Motor neuron (in vitro differentiated cells): ENCODE data around the gene CDCA4. TPM values are rescaled to one million over a fixed set of nuclear protein-coding genes. Genes with fewer than 3 reads are reported as not detected.

Source experiments
- ATAC-seq, 8 experiments: fragments of 200-7000 bp; cut with Tn5 transposase; replicated peaks in 6 of 8; 2 replicates each; pipeline ENCODE4 v1.8.0; 2021; ENCODE audit warnings: mild to moderate bottlenecking in 8 of 8, moderate library complexity in 8 of 8
- H3K27ac ChIP-seq, 2 donors: fragments of 250-450 bp; sonication (Bioruptor Pico); 2 replicates each; pipeline ENCODE4 v1.9.0; 2021; ENCODE audit warnings: antibody characterized with exemption in 2 of 2, mild to moderate bottlenecking in 2 of 2, moderate library complexity in 1 of 2
- H3K4me1 ChIP-seq, 2 donors: fragments of 250-450 bp; sonication (Bioruptor Pico); replicated peaks in 1 of 2; 2 replicates each; pipeline ENCODE4 v1.6.1; 2021; ENCODE audit warnings: antibody characterized with exemption in 2 of 2, mild to moderate bottlenecking in 2 of 2, moderate library complexity in 1 of 2
- H3K4me3 ChIP-seq, 5 donors: fragments of 250-450 bp; sonication (Bioruptor Pico); 2 replicates each; pipeline ENCODE4 v1.9.0; 2021; ENCODE audit warnings: antibody characterized with exemption in 5 of 5, mild to moderate bottlenecking in 5 of 5, moderate library complexity in 4 of 5
- WGBS, 10 experiments: fragments of 450-650 bp; shearing (Covaris generic); methylation state at CpG; one replicate each; pipeline ENCODE4 v1.0.0; 2022; 5-methylcytosine and 5-hydroxymethylcytosine counted together
- in situ Hi-C, 9 experiments: fragments of 400-800 bp; cut with MboI; loops; one replicate each; pipeline ENCODE4 v1.15.0; 2021; ENCODE audit warnings: low sequenced_read_pairs in 9 of 9, low pct_unique_long_range_greater_than_20kb in 2 of 9; ENCODE audit not compliant: unreplicated experiment in 9 of 9
- total RNA-seq, 8 experiments: library from RNA; unstranded; fragments of 300-600 nt; gene quantifications; 2 replicates each; pipeline versions ENCODE4 v1.2.3 to v1.2.4, GENCODE V29; 2022

CDCA4 gene
- total RNA-seq, 8 experiments from 2014 or later = 4.9 to 27.0 (median 5.6) TPM

DNA sequence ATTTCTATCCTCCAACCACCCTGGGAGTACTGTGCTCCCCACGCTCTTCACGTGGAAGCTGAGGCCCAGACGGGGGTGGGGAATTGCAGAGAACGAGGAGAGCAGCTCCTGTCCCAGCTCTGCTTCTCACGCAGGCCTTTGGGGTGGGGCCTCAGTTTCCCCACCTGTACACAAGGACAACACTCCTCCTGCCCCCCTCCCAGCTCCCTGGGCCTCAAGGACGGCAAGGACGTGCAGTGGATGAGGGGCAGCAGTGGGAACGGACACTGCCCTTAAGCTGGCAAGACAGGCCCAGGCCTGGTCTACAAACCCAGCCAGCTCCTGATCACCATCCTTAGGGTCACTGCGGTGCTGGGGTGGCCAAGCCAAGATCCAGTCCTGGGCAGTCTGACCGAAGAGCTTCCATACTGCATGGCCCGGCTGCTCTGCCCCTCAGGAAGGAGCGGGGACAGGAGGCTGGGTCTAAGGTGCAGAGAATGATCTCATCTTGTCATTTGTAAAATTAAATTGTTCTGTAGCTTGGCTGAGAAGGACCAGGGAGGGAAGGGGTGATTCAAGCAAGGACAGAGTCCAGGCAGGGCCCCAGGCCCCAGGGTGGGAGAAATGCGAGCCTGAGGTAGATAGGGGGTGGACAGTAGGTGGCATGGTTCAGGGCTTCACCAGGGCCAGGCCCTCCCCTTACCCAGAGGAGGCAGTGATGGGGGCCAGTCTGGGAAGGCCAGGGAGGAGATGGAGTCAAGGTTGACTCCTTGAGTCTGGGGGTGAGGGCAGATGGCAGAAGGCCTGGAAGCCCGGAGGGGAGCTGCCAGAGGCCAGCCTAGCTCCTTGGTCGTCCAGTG, 36.6 kb downstream of the CDCA4 start:
- Histone ChIP-seq H3K4me1 (peaks cover 14% of the 10 kb centered on the region in 2 donors), H3K27ac (no peak overlapping the region), H3K4me3 (no peak overlapping the region)
- in situ Hi-C loops = no loop called here
- WGBS, 10 experiments = 60 to 100% (median 93%) methylated on average over 1 to 5 of the region's 15 CpGs; no CpG with 5 or more reads in 2 of the 10 experiments
- ATAC-seq = peak in 3 of 8 experiments; percentile 12 to 44 (median 37)

DNA sequence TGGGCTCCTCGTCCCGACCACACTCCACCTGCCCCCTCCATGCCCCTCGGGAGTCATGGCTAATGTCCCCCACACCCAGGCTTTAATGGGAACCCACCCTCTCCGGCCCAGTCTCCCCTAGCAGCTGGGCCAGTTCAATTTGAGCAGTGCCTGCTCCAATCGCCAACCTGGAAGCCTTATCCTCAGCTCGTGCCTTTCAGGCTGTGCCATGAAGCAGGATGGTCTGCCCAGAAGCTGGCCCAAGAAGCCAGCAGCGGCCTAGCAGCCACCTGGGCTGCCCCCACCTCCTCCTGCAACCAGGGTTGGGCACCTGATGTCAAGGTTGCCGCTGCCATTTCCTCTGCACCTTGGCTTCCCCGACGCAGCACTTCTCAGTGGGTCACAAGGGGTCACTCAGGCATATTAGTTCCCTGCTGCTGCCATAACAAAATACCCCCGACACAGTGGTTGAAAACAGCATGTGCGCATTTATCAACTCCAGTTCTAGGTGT, 37.6 kb downstream of the CDCA4 start:
- no peak for ATAC-seq
- Histone ChIP-seq H3K4me3 (no peak overlapping the region), H3K4me1 (peaks cover 14% of the 10 kb centered on the region in 2 donors), H3K27ac (no peak overlapping the region)
- WGBS, 10 experiments = 68 to 100% (median 80%) methylated on average over 1 to 3 of the region's 12 CpGs; no CpG with 5 or more reads in 5 of the 10 experiments
- in situ Hi-C loops = no loop called here

DNA sequence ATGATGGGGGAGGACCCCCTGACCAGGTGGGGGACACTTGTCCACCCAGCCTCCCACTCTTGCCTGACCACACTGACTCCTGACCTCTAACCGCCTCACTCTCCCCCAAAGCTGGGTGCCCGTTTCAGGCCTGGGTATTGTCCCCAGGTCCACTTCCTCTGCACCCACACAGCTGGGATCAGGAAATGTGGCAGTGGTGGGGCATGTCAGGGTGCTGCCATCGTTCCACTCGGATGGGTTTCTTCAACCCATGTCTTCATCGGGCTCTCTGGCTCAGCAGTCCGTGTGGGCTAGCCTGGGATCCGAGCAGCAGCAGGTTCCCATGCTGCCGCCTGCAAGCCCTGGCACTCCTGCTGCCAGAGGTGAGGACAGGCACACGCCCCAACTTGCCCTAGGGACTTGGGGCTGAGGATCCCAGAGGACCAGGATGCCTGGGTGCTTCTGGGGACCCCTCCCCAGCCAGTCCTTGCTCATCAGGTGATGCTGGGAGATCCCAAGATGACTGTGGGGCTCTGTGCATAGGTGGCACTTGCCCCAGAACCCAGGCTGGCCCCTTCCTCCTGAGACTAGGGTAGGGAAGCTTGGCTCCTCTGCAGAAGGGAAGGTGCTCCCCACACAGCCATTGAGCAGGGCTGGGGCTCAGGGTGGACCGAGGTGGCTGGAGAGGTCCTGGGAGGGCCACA, 38.2 kb downstream of the CDCA4 start:
- in situ Hi-C loops = no loop called here
- no peak overlapping the region for H3K27ac ChIP-seq
- H3K4me3 ChIP-seq = no peak overlapping the region
- no peak for ATAC-seq
- 60 to 73% (median 66%) methylated on average over 1 to 5 of the region's 10 CpGs; no CpG with 5 or more reads in 6 of the 10 experiments for WGBS, 10 experiments
- peaks cover 10 to 14% of the 10 kb centered on the region in 2 donors for H3K4me1 ChIP-seq

DNA sequence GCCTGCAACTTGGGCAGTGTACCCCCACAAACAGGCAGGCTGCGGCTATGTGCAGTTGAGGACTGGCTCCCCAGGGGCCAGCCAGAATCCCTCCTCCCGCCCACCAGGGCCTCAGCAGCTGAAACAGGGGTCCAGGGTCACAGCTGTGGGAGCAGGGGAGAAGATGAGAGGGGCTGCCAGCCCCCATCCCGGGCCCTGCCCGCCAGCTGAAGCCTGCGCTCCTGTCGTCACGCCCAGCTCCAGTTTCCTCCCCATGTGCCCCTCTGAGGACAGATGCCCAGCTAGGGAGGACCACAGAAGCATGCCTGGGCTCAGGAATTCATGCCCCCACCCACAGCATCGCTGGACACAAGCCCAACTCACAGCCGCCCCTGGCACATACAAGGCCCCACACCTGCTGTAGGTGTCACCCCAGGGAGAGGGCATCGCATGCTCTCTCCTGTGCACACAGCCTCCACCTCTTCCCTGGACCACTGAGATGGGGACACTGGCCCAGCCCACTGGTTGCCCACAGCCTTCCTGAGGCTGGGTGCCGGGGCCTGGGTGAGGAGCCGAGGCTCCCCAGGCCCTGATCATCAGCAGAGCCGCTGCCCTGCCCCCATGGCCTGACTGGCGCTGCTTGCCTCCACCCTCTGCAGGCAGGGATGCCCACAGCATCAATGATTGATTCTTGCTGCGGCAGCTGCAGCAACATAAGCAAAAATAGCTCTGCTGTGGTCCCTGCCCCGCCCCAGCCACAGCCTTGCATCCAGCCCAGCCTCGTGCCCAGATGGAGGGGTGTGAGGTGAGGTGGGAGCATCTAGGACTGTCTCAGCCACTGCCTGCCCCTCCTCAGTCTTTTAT, 39.0 kb downstream of the CDCA4 start:
- 31 to 81% (median 56%) methylated on average over 1 to 3 of the region's 17 CpGs; no CpG with 5 or more reads in 6 of the 10 experiments for WGBS, 10 experiments
- Histone ChIP-seq H3K4me1 (peaks cover 14 to 18% of the 10 kb centered on the region in 2 donors), H3K4me3 (no peak overlapping the region), H3K27ac (no peak overlapping the region)
- no peak for ATAC-seq
- in situ Hi-C loops = no loop called here

DNA sequence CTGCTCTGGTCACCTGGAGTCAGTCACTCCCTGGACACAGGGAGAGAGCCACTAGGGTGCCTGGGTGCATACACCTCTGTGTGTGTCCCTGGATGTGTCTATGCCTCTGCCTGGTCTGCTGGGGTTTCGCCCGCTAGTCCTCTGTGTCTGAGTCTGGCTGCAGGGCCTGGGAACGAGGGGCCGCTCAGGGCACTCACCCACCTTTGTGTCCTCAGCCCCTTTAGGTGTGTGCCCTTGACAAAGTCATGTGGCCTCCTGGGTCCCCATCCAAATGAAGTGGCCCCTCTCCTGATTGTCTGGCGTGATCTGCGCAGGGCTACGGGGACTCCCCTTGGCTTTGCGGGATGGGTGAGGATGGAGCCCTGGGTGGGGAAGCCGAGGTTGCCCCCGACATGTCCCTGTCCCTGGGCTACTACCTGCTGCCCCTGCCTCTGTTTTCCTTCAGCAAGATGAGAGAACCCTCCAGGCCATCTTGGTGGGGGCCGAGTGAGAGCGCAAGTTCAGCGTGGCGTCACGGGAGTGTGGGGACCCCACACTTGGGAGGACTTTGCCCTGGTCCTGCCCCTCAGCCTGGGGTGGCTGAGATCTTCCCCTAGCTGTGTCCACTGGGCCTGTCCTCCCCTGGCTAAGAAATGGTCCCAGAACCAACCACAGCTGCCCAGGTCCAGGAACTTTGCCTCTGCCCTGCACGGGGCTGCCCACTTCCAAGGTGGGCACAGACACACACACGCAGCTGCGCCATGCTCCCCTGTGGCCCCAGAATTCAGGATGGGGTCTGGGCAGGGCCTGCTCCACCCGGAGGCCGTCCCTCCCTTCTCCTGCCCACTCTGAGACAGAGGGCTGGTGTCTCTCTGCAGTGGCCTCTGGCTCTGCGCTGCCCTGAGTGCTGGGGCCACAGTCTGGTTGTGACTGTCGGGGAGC, 40.0 kb downstream of the CDCA4 start:
- Histone ChIP-seq H3K4me3 (no peak overlapping the region), H3K27ac (no peak overlapping the region), H3K4me1 (peaks cover 12 to 17% of the 10 kb centered on the region in 2 donors)
- WGBS, 10 experiments = 42 to 100% (median 100%) methylated on average over 1 to 3 of the region's 22 CpGs; no CpG with 5 or more reads in 5 of the 10 experiments
- in situ Hi-C loops = no loop called here
- no peak for ATAC-seq

DNA sequence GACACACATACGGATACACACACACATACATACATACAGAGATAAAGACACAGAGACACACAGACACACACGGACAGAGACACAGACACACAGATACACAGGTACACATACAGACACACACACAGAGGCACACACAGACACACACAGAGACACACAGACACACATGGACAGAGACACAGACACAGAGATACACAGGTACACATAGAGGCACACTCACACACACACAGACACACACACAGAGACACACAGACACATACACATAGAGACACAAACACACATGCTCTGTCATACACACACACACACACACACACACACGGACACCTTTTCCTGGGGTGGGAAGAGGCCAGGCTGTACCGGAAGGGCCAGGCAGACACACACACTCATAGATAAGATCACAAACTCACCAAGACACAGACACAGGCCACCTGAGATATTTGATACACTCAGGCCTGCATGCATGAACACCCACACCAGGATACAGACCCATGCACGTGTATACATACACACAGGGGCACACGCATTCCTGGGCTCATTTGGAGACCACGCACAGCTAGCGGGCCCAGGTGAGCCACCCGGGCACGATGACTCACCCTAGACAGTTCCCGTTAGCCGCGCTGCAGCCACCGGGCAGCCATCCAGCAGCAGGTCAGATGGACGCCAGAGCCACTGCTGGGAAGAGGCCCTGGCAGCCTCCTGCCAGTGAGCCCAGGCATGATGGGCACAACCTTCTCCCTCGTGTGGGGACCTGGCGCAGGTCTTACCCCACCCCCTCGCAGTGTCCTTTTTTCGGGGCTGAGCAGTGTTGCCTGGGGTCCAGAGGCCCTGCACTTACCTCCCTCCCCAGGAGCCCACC, 40.9 kb downstream of the CDCA4 start:
- no peak for ATAC-seq
- 45 to 93% (median 60%) methylated on average over 1 to 3 of the region's 19 CpGs; no CpG with 5 or more reads in 3 of the 10 experiments for WGBS, 10 experiments
- H3K27ac ChIP-seq = no peak overlapping the region
- no peak overlapping the region for H3K4me3 ChIP-seq
- peaks cover 9 to 19% of the 10 kb centered on the region in 2 donors for H3K4me1 ChIP-seq
- in situ Hi-C loops = loop anchor here in 2 of 9 experiments (10.0 kb wide), 1 partner anchor 65 kb away; no protein-coding TSS in a partner anchor

DNA sequence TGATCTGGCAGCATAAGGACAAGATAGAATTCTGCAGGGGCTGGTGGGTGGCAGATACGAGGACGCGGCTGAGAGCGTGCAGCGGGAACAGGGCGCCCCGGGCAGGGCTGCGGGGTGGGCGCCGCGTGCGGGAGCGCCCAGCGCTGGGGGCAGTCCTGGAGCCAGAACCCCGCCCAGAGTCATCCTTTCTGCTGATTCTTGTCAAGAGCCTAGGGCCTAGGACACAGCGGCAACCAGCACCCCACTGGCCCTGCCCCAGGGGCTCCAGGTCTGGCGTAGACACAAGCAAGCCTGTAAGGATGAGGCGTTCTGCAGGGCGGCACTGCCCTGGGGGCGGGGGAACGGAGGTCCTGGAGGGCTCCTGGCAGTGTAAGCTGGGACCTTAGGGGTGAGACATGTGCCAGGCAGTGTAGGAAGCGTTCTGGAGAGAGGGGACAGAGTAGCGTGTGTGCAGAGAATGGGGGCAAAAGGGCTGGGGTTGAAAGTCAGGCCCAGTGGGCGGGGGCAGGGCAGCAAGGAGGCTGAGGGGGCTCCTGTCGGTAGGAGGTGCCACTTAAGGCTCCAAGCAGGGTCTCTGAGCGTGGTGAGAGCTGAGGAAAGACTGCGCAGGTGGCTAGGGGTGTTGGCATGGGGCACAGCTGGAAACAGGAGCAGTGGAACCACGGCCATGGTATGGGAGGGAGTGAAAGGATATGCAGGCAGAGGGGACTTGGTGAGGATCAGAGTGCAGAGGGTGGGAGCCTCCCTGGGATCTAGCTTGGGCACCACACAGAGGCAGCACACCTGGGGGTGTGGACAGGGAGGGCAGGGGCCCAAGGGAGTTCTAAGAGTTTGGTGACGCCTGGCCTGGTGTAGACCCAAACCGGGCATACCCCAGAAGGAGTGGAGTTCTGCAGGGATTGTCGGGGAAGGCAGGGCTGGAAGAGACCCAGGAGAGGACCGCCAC, 41.9 kb downstream of the CDCA4 start:
- ATAC-seq = peak in 6 of 8 experiments; percentile 1 to 29 (median 24)
- in situ Hi-C loops = loop anchor here in 2 of 9 experiments (10.0 kb wide), 1 partner anchor 66 kb away; no protein-coding TSS in a partner anchor
- H3K4me3 ChIP-seq = peak overlapping the region; percentile 36 to 49 (median 40)
- H3K27ac ChIP-seq = no peak overlapping the region
- 0 to 100% (median 70%) methylated on average over 1 to 4 of the region's 32 CpGs; no CpG with 5 or more reads in 5 of the 10 experiments for WGBS, 10 experiments
- H3K4me1 ChIP-seq = peaks cover 8 to 20% of the 10 kb centered on the region in 2 donors

DNA sequence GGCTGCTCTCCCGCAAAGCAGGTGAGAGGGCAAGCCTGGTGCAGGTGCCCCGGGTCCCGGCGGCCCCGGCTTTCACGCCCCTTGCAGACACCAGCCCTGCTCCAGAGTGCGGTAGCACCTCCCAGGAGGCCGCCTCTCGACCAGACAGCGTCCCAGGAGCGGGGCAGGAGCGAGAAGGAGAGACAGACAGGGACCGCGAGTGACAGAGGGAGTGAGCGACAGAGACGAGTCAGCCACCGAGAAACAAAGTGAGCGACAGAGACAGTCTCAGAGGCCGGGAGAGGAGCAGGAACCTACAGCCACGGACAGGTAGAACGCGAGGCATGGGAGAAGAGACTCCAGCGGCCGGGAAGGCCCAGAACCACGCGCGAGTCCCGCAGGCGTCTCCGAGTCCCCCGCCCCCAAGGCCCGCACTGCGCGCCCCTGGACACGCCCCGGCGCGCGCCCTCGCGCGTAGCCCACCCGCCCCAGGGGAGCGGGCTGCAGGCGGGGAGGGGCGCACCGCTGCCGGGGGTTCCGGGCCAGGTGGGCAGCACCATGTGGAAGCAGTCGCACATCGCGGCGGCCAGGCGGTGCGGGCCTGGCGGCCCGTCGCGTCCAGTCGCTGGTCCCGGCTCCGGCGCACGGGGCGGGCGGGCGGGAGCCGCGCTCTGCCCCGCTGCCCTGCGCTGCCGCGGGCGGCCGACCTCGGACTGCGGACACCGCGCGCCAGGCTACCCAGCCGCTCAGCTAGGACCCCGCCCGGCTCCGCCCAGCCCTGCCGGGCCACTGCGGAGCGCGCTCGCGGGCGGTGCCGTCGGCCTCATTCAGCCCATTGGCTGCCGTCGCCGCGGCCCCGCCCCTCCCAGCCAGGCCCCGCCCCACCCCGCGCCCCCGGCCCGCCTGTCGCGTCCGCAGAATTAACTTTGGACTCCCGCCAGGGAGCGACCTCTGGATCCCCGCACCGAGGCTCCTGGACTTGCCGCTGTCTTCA, 42.9 kb downstream of the CDCA4 start, which contains the start of gene AHNAK2:
AHNAK2 (minus strand) TSS at position 694 of the 973 bp plus-strand sequence; CDS start at position 557, 137 bp downstream.
- Histone ChIP-seq H3K4me3 (peak within 1 kb of the TSS; percentile 36 to 49 (median 40)), H3K4me1 (peaks cover 8 to 31% of the 10 kb centered on the region in 2 donors), H3K27ac (no peak within 1 kb of the TSS)
- 2 to 100% methylated on average over 1 to 7 of the region's 111 CpGs; no CpG with 5 or more reads in 8 of the 10 experiments for WGBS, 10 experiments
- peak; percentile 66 to 91 (median 86) for ATAC-seq
- in situ Hi-C loops = loop anchor here in 2 of 9 experiments (10.0 kb wide), 1 partner anchor 67 kb away; no protein-coding TSS in a partner anchor

DNA sequence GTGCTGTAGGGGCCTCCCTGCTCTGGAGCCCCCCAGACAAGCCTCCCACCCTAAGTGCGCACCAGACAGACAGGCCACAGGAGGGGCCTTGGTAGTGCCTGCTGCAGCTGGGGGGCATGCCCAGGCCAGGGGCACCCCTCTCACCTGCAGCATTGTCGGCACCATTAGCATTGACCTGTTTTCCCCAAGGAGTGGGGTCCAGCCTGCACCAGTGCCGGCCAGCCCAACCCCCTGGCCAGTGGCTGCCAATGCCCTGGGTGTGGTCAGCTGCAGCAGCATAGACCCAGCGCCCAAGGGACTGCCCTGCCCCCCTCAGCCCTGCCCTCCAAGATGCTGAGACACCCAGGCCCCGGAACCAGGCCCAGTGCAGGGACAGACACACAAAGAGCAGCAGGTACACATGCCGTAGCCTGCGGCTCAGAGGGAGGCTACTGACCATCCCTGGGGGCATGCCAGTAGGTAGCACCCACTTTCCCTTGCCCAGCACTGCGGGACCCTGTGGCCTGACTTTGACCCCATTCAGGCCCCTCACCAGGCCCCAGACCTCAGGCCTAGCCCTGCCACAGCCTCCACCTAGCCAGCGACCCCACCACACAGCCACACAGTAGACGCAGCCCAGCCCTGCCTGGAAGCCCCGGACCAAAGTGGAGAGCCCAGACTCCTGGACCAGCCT, 43.7 kb downstream of the CDCA4 start:
- ATAC-seq = no peak
- peak overlapping the region; percentile 36 to 49 (median 40) for H3K4me3 ChIP-seq
- WGBS, 10 experiments = 35 to 63% (median 60%) methylated on average over 2 to 4 of the region's 11 CpGs; no CpG with 5 or more reads in 5 of the 10 experiments
- H3K4me1 ChIP-seq = peaks cover 8 to 34% of the 10 kb centered on the region in 2 donors
- in situ Hi-C loops = loop anchor here in 2 of 9 experiments (10.0 kb wide), 1 partner anchor 68 kb away; no protein-coding TSS in a partner anchor
- no peak overlapping the region for H3K27ac ChIP-seq
